Fibroblast of skin of left quadriceps (primary cell): ENCODE data around the gene ZFP62.

Experiments used
- DNase-seq, 2 experiments: peaks; one replicate each; pipeline ENCODE4 v3.0.0-alpha.2; 2013; ENCODE audit warnings: low read depth in 2 of 2

Gene ZFP62

DNA sequence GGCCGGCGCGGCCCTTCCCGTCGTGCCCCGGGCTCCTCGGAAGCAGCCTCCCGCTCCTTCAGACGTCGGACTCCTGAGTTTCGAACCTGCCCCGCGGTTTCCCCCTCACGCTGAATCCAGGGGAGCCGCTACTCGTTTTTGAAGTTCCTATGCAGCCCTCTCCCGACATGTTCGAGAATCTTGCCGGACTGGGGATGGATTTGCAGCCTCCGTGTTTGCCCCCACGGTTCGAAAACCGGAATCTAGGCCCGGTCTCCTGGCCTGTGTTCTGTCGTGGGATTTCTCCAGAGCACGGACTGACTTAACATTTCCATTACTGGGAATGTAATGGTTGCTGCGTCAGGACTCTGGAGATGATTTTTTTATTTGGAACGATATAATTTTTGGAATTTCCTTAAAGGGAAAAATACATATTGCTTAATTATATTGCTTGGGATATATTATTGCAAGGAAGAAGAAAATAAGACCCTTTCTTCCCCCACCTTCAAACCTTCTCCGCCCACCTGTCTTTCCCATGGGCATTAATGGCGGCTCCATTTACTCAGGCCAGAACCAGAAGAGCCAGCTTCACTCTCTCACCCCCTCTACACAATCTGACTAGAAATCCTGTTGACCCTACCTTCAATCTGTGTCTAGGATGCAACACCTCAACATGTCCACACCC is 50.0 kb downstream of the ZFP62 start:
- no peak for DNase-seq

DNA sequence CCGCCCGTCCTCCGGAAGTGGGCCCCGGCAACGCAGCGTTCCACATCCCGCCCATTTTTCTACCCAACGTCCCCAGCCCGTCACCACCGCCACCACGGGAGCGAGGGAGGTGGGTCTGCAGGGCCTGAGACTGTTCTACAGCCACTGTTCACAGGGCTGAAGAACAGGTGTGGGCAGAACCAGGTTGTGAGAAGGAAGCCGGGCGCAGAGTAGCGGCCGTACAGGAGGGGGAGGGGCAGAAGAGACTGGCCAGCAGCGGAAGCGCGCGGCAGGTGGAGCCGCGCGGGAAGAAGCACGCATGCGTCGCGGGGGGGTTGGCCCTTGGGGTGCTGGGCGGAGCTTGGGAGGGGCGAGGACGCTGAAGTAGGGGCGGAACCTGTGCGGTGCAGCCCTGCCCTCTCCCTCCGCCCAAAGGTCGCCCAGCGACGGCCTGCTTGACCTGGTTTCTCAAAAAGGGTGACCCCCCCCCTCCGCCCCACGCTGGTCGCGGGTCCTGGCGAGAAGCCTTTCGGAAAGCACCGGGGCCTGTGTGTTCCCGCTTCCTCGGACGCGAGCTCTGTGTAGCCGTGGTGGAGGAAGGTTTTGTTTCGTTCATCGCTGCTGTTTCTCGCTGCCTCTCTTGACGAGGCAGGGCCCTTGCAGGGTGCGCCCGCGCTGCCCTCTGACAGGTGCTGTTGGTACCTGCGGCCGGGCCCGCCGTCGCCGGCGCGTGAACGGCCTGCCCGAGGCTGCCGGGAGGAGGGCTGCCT is 50.7 kb downstream of the ZFP62 start:
- DNase-seq: peak; percentile 87 to 88

DNA sequence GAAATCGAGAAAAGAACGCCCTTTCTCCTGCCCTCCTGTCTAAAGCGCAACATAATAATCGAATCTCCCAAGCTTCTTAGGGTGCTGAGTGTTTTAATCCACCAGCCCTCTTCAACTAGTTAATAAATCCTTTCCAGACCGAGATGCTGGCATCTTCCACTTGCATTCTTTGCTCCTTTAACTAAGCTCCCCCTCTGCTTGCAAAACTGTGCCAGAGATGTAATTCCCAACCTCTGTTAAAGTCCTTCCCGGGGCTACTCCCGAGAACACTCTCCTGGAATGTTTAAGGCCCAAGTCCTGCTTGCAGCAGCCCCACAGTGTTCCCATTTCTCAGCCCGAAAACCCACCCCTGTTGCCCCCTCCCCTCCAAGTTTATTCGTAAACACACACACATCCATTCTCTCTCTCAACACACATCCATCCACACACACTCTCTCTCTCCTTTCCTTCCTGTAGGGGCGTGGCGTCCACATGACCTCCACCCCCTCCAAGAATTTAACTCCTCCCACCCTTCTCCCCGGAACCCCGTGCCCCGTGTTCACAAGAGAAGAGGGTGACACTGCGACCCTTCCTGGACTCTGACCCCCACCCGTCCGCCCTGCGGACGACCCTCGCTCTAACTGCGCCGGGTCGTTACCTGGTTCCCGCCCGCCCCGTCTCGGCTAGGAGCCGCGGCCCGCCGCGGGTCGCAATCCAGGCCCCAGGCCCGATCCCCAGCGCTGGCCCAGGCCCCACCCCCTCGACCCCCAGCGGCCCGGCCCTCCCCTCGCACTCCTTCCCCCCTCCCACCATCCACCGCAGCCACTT is 51.5 kb downstream of the ZFP62 start:
- peak; percentile 76 to 80 for DNase-seq

DNA sequence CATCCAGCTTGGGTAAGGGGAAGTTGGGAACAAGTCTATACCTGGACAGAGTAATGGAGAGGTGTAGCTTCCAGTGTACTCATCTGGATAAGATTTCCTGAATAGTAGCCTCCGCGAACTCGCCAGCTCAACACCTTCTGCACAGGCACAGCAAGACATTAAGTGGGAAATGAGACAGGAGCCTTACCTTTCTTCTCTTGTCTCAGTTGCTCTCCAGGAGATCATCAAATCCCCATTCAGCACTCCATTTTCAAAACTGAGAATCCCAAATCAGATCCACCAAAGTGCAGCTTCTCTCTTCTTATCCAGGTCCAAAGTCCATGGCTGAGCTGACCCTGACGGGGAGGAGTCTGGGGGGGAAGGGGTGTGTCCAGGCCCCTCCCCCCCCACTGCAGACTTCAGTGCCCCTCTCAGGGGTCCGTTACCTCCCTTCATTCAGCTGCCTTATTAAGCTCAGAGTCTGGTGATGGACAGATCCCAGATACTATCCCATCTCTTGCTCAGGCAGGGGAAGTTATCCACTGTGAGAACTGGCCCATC is 52.5 kb downstream of the ZFP62 start:
- DNase-seq: no peak

DNA sequence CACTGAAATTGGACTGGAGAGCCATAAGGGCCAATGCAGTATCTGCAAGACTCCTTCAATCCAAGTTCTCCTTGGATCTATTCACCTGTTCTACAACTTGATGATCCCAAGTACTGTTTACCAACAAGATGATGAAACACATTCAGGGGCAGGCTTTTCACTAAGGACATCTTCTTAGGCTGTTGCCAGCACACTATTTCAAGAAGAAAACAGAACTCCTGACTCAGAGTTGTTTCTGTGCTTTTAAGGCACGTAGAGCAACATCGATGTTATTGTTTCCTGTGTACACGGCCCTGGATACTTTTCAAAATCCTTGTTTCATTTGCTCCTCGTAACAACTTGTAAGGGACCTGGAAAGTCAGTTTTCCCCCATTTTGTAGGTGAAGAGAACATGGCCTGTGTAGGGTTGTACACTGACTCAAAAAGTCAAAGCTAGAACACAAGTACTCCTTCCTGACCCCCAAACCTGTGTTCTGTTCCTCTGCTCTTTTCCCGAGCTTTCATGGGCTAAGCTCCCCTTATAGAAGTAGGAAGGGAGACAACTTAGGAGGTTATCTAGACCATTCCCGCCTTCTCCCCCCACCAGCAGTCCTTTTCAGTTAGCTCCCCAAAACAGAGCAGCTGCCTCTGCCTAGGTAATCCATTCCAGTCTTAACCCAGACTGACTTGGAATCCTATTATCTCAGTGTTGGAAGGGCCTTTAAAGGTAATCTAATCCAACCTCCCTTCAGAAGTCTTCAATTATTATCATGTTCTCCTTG is 53.2 kb downstream of the ZFP62 start:
- no peak for DNase-seq

DNA sequence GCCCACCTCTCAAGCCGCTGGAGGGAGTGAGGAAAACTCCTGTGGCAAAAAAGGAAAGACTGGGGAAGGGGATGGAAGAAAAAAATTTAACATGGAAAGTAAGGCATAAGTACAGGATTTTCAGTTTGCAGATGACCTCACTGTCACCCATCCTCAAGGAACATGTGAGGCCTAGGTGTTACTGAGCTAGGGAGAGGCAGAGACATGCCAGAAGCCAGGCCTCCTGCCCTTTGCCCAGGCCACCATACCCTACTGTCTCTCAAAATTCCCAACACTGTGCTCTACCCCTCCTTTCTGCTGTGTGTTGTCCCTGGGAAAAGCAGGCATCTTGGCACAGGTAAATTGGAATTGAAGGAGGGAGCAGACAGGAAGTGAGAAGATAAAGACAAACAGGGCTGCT is 54.0 kb downstream of the ZFP62 start:
- no peak for DNase-seq

DNA sequence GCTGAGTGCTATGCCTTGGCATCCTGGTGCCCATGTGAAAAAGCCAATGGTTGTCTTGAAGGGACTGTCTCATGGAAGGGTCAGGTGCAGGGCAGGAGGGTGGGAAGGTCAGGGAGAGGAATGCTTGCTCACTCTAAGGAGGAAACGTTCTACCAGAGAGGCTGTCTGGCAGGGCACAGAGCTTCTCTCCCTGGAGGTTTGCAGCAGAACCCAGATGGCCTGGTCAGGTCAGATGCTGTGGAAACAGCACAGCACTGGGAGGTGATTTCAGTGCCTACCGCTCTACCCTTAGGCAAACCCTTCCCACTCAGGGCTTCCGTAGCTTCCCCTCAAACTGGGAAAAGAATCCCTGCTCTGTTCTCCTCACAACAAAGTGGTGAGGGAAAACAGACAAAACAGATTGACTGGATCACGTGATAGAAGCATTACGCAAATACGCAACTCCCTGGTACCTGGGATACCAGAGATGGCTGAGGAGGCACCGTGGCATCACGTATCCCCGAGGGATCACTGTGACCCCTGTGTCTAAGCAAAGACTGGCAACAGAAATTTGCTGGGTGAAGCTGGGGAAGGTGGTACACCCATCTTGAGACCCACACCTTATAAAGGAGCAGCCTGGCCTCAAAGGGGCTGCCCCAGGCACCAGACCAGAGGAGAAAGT is 54.6 kb downstream of the ZFP62 start:
- no peak for DNase-seq

DNA sequence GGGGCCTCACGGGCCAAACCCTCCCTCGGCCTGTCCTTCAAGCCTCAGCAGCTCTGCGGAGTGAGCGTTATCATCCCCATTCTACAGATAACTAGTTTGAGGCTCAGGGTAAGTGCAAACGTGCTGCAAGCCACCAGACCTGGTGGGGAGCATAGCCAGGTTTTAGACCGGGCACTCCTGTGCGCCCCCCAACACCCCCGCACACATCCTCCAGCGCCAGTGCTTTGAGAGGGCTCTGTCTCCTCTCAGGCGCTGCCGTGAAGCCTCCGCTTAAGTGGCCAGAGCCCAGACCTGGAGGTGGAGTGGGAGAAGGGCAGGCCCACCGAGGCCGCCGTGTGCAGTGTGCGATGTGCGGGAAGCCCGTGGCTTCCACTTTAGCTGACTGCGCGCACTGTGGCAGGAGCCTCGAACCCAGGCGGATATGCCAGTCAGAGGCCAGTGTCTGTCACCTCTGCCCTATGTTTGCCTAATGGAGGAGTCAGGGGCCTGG is 56.9 kb downstream of the ZFP62 start:
- no peak for DNase-seq

DNA sequence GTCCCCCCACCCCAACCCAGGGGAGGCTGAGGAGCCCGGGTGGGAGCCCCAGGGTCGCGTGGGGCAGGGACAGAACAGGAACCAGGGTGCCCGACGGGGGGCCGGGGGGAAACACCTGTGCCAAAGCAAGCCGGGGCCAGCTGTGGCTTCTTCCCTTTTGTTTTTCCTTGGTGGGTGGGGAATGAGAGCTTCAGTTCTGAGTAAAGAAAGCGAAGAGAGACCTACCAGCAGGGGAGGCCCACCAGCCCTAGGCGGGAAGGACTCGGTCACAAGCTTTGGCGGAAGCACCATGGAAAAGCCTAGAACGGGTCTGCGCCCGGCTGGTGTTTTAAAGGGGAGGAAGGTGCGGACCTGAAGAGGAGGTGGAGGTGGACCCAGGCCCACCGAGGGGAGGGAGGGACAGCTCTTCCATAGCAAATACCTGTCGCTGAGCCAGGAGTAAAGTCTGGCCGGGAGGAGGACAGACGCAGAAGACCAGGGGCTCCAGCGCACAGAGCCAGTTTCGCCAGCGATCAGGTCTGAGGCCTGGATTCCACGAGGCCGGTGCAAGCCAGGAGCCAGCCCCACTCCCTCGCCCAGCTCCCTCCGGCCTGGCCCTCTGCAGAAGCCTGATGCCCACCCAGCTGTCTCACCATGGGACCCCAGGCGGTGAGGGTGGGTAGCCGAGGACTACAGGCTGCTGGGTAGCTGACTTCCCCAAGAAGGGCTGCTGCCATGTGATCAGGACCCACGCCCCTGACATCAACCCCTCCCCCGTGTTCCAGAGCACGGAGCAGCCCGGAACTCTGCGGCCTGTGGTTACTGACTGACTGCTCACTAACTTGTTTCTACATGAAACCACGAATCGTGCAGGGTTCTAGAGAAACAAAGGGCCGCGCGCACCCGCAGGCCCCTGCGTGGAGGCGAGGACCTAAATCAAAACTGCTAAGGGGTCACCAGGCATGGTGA is 57.6 kb downstream of the ZFP62 start:
- no peak for DNase-seq

DNA sequence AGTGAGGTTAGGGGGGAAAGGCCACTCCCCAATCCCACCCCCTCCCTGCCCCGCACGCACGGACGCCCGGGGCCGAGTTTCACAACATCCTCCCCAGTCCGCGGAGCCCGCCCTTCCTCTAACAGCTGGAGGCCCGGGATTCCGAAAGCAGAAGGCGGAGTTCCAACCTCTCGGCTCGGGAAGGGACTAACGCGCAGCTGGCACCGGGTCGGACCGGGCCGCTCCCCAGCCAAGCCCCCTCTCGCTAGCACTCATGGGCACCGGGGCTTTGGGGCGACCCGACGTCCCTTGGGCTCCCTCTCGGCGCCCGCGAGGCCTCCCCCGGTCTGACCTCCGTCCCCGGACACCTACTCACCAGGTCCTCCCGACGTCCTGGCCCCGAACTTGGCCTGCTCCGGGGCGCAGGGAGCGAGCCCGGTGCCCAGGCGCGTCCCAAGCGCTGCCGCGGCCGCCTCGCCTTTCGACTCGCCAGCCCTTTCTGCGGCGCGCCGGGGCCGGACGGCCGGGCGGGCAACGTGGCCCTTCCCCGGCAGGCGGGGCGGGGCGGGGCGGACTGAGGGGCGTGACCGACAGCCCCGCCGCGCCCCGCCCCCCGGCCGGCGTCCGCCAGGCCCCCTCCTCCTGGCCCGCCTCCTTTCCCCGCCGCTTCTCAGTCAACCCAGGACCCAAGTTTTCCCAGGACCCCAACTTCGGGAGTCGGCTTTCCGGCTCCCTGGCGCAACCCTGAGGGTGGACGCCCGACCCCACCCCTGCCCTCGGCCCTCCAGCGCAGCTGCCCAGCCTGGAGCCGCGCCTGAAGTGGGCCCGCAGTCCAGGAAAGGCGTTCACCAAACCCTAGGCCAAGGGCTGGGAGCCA is 58.5 kb downstream of the ZFP62 start, which contains the start of gene MGAT1:
MGAT1 (minus strand) TSS at position 482 of the 856 bp plus-strand sequence. CDS start 9,835 bp downstream, outside the sequence.
- DNase-seq: peak; percentile 58 to 65

DNA sequence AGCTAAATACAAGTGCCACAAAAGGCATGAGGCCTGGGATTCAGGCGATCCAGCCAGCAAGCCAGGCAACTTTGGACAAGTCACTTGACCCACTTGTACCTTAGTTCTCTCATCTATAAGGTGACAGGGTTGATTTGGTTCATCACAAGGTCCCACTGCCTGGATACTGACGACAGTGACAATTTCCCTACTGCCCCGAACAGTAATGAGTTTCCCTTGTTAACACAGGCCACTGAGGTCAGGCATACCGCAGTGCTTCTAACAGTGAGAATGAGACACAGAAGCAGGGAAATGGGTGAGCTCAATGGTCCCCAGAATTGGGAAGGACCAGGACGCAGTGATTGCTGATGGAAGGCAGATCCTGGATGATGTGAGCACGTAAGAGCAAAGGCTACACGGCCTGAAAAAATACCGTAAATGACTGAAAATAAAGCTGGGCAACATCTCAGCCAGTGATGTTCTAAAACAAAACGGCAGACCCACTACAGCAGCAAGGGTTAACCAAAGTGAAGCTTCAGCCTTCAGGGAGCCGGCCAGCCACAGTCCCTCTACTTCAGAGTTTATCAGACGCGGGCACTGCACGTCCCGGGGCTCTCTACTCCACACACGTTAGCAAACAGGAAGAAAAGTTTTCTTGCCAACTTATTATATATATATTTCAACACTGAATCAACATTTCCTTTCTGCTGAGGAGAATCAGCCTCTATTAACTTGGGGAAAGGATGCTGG is 59.3 kb downstream of the ZFP62 start:
- no peak for DNase-seq

DNA sequence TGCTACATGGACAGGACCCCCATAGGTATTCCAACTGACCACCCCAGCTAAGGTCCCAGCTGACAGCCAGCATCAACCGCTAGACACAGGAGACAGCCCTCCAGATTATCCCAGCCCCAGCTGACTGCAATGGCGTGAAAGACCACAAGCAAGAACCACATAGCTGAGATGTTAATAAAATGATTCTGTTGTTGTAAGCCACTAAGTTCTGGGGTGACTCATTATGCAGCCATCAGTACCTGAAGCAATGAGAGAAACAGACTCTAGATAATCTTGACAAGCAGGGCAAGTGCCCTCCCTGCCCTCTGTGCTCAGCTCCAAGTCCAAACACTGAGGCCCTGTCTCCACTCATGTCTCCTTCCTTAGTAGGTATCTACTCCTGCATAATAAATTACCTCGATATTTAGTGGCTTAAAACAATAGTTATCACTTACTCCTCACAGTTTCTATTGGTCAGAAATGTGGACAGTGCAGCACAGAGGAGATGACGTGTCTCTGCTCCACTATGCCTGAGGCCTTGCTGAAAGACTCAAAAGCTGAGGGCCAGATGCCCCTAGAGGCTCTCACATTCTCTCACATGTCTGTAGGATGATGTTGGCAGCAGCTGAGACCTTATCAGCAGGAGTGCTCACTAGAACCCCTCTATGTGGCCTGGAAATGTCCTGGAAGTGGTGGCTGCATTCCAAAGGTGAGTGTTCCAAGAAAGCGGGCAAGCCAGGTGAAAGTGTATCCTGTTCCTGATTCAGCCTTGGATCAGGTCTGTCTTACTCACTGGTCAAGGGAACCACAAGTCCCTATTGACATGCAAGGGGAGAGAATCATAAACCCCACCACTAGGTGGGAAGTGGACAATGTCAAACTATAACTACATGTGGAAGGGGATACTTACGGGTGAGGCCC is 60.9 kb downstream of the ZFP62 start:
- DNase-seq: no peak

DNA sequence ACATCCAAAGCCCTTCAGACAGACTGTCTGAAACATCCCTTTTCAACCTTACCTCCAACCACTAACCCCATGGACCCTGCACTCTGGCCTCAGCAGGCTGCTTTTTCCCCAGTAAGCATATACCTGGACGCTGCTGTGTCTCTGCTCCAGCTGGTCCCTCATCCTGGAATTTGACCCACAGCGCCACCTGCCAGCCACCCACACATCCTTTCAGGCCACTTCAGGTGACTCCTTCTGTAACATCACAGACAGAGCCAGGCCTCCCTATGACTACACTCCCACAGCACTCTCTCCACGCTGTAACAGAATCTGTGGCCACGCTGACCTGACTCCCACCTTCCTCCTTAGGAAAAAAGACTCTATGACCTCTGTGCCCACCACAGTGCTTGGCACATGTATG is 61.9 kb downstream of the ZFP62 start:
- DNase-seq: no peak

DNA sequence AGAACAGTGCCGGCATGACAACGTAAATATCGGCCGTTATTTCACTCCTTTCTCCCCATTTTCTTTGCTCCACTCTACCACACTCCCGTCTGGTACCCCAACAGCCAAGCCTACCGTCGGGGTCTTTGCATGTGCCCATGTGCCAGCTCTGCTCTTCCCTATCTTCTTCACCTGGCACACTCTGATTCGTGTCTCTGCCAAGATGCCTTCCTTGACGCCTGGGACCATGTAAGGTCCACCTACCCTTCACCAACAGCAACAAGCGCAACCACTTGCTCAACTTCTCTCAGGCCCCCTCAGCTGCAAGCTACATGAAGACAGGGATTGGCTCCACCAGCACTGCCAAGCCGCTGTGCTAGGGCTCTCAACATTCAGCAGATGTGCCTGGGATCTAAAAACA is 62.9 kb downstream of the ZFP62 start:
- no peak for DNase-seq
